GM18508 (cell line): ENCODE data around the gene RIMBP2.
"Not testable (repeated sequence)": the region's sequence is repeated elsewhere in the genome, so short reads cannot be mapped to it uniquely, and the experiment has no call there.

ENCODE experiments used
- ATAC-seq: cut with Tn5 transposase; IDR thresholded peaks from one replicate; pipeline ENCODE4 v1.9.1; 2021; ENCODE audit warnings: moderate number of reproducible peaks; ENCODE audit not compliant: insufficient read depth, unreplicated experiment

The RIMBP2 gene

GRCh38 chr12:130715998-130716968, at the start of gene RIMBP2:
Gene RIMBP2 (minus strand): TSS chr12:130716299. CDS start chr12:130479013, 237,286 bp downstream.
- ATAC-seq, result no peak

GRCh38 chr12:130765186-130765659, 49.1 kb upstream of the RIMBP2 start:
- no peak for ATAC-seq

- no peak for ATAC-seq
Measured at GRCh38 chr12:130764475-130765185, 48.5 kb upstream of the RIMBP2 start.

GRCh38 chr12:130764073-130764472, 48.0 kb upstream of the RIMBP2 start:
- ATAC-seq, result no peak

GRCh38 chr12:130762319-130762675, 46.2 kb upstream of the RIMBP2 start:
- no peak for ATAC-seq

GRCh38 chr12:130761537-130762318, 45.6 kb upstream of the RIMBP2 start:
- peak; percentile 33 for ATAC-seq

GRCh38 chr12:130754234-130754901, 38.3 kb upstream of the RIMBP2 start:
- ATAC-seq, result no peak

- ATAC-seq, result no peak
Measured at GRCh38 chr12:130752692-130753230, 36.7 kb upstream of the RIMBP2 start.

GRCh38 chr12:130752037-130752436, 35.9 kb upstream of the RIMBP2 start:
- ATAC-seq, result not testable (repeated sequence)

GRCh38 chr12:130748786-130749185, 32.7 kb upstream of the RIMBP2 start:
- no peak for ATAC-seq

- no peak for ATAC-seq
Measured at GRCh38 chr12:130747867-130748740, 32.0 kb upstream of the RIMBP2 start.

- no peak for ATAC-seq
Measured at GRCh38 chr12:130746546-130746945, 30.4 kb upstream of the RIMBP2 start.

GRCh38 chr12:130745921-130746320, 29.8 kb upstream of the RIMBP2 start:
- no peak for ATAC-seq

- ATAC-seq, result no peak
Measured at GRCh38 chr12:130744274-130744673, 28.2 kb upstream of the RIMBP2 start.

- ATAC-seq, result no peak
Measured at GRCh38 chr12:130743606-130744005, 27.5 kb upstream of the RIMBP2 start.

- no peak for ATAC-seq
Measured at GRCh38 chr12:130743176-130743575, 27.1 kb upstream of the RIMBP2 start.

- ATAC-seq, result no peak
Measured at GRCh38 chr12:130742716-130743115, 26.6 kb upstream of the RIMBP2 start.

GRCh38 chr12:130742112-130742511, 26.0 kb upstream of the RIMBP2 start:
- no peak for ATAC-seq

GRCh38 chr12:130739571-130739970, 23.5 kb upstream of the RIMBP2 start:
- ATAC-seq, result no peak
